ENCODE measurements around the gene UBQLN1.
"Not testable (repeated sequence)": the region's sequence is repeated elsewhere in the genome, so short reads cannot be mapped to it uniquely, and the experiment has no call there.

Gene UBQLN1

GRCh38 chr9:83630938-83631457 is 76.8 kb downstream of the UBQLN1 start:
- DNase-seq, result no peak

GRCh38 chr9:83629433-83630104 is 78.2 kb downstream of the UBQLN1 start:
- no peak for DNase-seq

- DNase-seq, result no peak
These were observed 79.2 kb downstream of the UBQLN1 start for GRCh38 chr9:83628540-83628939.

- peak; percentile 37 for DNase-seq
These were observed 82.6 kb downstream of the UBQLN1 start for GRCh38 chr9:83625178-83625577.

- no peak for DNase-seq
These were observed 84.1 kb downstream of the UBQLN1 start for GRCh38 chr9:83623679-83624076.

- peak; percentile 67 for DNase-seq
These were observed 84.6 kb downstream of the UBQLN1 start, which contains the start of gene IDNK for GRCh38 chr9:83622939-83623678. TSS of gene IDNK (plus strand) at chr9:83623143. CDS start at chr9:83623172, 29 bp downstream.

- peak; percentile 65 for DNase-seq
These were observed 85.3 kb downstream of the UBQLN1 start for GRCh38 chr9:83622433-83622938.

- peak; percentile 47 for DNase-seq
These were observed 86.7 kb downstream of the UBQLN1 start for GRCh38 chr9:83620841-83621636.

- no peak for DNase-seq
These were observed 90.5 kb downstream of the UBQLN1 start for GRCh38 chr9:83617299-83617698.

- not testable (repeated sequence) for DNase-seq
These were observed 94.5 kb downstream of the UBQLN1 start for GRCh38 chr9:83613298-83613697.
